Hematopoietic multipotent progenitor cell treated with erythropoietin and hydrocortisone succinate and interleukin-3 and kit ligand, for 8 days (in vitro differentiated cells): ENCODE data around the gene MBD4.

Experiments
- DNase-seq: peaks from one replicate; pipeline ENCODE4 v3.0.0-alpha.2; 2015

The MBD4 gene

DNA sequence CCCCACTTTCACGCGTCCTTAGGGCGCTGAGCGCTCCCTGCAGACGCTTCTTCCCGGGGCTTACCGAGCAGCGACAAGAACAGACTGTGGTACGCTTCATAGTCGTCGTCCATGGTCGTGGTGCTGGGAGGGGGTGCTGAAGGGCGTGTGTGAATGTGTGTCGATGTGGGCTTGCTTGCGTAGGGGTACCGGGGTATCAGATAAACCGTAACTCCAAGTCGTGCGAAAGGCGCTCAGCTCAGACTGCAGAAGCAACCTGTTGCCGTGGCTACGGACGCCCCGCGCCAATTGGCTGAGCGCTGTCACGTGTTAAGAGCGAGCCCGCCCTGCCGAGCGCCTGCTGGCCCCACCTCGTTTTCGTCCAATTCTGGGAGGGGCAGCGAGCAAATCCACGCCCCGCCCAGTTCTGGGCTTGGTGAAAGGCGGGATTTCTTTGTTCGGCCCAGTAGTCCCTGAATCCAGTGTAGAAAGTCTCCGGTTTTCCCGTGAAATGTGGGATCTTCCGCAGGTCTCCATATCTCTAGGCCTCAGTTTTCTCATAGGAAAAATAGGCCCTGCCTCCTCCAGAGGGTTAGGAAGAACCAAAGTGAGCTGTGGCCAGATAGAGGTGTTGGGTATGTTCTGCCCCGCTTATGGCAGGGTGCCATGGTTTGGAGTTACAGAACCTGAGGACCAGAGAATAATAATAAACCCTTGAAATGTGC, 11.2 kb downstream of the MBD4 start, which contains the start of gene EFCAB12:
EFCAB12 (minus strand) TSS at position 261 of the 704 bp plus-strand sequence; CDS start at position 113, 148 bp downstream.
- peak; percentile 95 for DNase-seq

DNA sequence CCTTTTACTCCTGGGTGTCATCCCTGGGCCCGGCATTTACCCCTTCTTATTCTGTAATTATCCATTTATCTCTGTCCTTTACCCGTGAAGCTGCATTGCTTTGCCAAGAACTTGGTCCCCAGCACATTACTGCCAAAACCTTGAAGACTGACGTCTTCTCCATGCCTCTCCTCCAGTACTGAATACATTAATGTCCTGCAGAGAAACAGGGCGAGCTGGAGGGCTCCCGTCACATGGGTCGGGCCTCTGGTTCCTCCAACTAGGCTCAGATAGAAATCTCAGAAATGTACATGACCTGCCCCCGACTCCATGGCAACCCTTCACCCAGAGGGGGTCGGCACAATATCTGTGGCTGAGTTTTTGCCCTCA, 11.8 kb downstream of the MBD4 start:
- no peak for DNase-seq

DNA sequence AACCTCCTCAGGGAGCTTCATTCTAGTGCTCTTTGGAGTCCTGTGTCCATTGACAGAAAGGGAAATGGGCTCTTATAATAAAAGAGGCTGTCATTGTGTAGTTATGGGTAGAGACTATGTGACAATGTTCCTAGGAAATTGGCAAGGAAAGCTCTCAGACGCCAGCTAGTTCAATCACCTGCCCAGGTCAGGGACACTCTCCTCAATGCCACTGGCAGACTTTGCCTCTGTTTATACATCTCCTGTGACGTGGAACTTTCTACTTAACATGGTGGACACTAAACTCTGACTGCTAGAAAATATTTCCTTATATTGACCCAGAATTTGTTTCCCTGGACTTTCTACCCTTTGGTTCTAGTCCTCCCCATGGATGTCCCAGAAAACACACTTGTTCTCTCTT, 14.1 kb downstream of the MBD4 start:
- no peak for DNase-seq

DNA sequence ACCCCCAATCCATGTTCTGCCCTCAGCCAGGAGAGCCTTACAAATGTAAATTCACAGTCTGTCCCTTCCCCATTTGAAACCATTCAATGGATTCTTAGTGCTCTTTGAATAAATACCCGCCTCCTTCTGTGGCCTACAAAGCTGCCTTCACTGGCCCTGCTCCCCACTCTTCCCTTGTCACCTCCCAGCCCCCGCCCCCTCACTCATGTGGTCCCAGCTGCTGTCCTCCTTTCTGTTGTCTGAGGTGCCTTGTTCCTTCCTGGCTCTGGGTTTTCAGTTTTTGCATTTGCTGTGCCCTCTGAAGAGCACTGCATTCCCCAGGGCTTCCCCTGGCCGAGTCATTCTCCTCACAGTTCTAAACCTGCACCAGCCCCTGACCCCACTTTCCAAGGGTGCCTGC, 14.5 kb downstream of the MBD4 start:
- no peak for DNase-seq

DNA sequence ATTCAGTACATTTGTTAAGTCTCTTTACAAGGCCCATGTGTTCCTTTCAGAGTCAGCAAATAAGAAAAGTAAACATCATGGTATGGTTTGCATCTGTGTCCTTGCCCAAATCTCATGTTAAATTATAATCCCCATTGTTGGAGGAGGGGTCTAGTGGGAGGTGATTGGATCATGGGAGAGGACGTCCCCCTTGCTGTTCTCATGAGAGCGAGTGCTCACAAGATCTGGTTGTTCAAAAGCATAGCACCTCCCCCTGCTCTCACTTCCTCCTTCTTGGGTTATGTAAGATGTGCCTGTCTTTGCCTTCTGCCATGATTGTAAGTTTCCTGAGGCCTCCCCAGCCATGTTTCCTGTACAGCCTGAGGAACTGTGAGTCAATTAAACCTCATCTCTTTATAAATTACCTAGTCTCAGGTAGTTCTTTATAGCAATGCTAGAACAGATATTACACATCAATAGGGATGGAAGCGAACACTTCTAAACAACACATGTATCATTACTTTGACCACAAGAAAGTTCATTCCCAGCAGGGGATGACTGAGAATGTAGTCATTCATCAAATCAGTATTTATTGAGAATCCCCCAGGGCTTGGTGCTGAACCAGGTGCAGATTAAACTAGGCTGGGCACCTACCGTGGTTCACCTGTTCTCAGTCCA, 15.4 kb downstream of the MBD4 start:
- no peak for DNase-seq

DNA sequence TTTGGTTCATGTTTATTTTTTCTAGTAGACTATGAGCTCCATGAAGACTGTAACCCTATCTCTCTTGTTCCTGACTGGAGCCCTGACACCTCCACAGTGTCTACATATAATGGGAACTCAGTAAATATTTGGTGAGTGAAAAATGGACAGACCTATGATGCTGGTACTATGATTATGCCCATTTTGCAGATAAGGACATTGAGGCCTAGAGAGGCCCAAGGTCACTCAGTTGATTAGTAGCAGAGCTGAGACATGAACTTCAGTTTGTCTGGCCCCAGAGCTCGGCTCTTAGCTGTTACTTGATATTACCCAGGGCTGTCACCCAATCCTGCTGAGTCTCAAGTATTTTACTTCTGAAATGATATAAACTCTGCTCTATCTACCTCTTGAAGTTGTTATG, 16.9 kb downstream of the MBD4 start:
- no peak for DNase-seq

DNA sequence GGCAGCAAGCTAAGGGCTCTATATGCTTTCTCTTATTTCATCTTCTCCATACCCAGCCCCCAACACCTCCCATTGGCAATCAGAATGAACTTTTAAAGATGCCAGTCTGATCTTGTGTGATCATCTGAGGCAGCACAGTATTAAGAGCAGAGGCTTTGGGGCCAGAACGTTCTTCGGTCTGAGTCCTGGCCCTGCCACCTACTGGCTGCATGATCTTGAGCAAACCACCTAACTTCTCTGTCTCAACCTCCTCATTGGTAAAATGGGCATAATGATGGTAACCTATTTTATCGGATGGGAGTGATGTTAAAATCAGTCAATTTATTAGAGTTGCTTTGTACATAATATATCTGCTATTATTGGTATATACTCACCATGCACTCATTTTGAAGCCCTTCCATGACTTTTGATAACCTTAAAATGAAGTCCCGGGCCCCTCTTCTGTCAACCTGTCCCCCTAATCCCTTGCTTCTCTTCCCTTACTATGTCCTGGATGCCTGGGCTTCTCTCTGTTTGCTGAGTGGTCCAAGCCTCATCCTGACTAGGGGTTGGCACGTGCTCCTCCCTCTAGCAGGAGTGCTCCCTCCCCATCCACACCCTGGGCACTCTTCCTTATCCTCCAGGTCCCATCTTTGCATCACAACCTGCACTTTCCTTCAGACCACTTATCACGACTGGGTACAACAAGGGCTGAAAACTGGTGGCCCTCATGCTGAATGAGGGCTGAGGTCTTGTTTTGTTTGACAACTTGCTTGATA, 17.6 kb downstream of the MBD4 start:
- no peak for DNase-seq

DNA sequence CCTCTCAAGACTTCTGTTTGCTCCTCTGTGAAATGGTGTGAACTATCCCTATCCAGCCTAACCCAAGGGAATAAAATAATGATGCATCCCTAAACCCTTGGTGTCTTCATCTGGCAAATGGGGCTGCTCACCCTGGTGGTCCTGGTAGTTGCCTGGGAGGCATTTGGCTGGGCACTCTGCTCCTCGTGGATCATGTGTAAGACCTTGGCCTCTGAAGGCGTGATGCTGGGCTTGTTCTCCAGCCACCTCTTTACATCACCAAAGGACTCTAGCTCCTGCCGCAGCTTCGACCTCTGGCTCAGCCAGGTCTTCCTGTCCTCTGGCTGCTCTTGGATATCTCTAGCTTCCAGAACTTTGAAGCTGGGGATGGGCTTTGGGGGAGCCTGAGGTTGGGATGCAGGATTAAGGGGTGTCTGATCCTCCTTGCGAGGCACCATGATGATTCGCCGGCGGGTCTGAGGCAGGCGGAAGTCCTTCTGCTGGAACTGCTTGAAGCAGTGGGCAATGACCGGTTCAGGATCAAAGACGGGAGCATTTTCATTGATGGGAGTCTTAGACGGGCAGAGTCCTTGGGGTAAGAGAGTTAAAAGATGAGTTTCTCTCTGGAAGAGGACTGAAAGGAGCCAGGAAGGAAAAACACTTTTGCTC, 18.4 kb downstream of the MBD4 start:
- no peak for DNase-seq

DNA sequence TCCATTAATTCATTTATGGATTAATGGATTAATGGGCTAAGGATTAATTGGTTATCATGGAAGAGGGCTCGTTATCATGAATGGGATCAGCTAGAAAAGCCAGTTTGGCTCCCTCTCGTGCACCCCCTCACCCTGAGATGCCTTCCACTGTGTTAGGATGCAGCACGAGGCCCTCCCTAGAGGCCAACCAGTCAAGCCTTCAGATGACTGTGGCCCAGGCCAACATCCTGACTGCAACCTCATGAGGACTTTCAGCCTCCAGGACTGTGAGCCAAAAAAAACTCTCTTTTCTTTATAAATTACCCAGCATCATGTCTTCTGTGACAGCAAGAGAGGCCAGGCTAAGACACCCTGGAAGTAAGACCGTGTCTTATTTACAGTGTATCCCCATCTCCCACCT, 20.3 kb downstream of the MBD4 start:
- no peak for DNase-seq

DNA sequence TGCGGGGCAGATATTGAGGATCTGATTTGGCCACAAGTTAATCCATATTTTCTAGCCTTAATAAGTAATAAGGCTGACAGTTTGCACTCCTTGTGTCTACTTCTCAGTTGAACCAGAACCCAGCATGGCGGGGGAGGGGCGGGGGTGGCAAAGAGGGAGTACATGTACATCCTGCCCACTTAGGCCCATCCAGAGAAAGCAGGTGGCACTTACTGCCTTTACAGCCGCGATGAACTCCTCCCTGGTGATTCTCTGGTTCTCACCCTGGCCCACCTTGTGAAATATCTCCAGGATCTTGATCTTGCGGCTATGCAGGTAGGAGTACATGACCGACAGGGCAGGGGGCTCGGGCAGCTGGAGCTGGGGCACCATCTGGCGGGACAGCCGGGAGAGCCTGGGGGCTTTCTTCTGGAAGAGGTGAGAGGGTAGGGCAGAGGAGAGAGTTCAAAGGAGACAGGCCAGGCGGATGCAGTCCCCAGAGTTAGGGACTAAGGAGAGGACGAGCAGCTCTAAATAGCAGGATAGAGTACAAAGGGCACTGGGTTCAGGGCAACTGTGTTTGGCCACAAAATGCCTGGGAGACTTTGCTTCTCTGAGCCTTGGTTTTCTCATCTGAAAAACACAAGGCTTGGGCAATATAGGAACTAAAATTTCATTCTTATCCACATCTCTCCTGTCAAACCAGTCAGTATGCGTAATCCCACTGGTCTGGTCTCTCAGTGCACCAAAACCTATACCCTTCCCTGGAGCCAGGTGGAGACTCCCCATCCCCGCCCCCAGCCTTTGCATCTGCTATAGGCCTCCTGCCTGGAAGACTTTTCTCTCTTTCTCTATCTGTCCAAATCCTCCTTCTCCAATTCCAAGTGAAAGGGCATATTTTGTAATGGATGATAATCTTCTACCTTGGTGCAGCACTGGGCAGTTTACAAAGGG, 21.4 kb downstream of the MBD4 start:
- DNase-seq: no peak

DNA sequence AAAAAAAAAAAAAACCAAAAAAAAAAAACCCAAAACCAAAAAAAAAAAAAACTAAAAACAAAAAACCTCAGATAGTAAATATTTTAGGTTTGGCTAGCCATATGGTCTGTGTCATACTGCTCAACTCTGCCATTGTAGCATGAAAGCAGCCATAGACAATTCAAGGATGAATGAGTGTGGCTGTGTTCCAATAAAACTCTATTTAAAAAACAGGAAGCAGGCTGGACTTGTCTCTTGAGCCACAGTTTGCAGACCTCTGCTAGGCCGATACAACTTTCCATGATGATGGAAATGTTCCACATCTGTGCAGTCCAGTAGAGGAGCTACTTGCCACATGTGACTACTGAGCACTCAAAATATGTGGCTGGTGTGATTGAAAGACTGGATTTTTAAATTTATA, 22.4 kb downstream of the MBD4 start:
- no peak for DNase-seq

DNA sequence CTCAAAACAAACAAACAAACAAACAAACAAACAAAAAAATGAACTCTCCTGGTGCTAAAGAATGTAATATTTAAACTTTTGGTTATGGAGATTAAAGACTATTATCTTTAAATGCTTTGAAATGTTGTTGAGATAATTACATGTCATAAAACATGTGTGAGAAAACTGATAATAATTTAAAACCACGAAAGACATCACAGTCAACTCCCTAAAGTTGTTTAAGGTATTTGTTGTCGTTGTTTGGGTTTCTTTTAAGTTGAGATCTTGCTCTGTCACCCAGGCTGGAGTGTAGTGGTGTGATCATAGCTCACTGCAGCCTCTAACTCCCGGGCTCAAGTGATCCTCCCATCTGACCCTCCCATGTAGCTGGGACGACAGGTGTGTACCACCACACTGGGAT, 23.3 kb downstream of the MBD4 start:
- DNase-seq: peak; percentile 83

DNA sequence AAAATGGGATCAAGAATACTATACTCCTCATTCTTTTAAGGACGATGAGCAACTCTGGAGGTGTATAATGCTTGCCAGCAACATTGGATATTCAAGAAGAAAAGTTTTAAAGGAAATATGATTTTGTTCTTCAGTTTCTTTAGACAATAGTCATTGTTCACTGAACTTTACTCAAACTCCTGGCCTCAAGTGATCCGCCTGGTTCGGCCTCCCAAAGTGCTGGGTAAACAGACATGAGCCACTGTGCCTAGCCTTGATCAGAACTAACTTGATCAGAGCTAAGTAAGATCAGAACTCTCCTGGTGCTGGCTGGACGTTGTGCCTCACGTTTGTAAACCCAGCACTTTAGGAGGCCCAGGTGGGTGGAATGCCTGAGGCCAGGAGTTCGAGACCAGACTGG, 23.9 kb downstream of the MBD4 start:
- DNase-seq: no peak

DNA sequence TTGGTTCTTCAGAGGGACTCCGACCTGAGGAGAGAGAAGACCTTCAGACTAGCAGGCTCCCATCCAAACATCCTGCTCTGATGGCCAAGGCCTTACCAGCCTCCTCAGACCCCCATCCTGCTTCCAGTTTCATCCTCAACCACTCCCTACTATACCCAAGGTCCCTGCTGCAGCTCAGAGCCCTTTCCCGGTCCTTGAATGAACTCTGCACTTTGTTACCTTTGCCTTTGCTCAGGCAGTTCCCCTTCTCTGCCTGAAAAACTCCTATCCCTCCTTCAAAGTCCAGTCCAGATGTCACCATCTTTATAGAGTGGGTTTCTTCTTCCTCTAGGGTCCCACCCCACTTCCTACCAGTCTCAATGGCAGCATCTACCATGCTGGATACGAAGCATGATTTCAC, 24.4 kb downstream of the MBD4 start:
- DNase-seq: no peak

DNA sequence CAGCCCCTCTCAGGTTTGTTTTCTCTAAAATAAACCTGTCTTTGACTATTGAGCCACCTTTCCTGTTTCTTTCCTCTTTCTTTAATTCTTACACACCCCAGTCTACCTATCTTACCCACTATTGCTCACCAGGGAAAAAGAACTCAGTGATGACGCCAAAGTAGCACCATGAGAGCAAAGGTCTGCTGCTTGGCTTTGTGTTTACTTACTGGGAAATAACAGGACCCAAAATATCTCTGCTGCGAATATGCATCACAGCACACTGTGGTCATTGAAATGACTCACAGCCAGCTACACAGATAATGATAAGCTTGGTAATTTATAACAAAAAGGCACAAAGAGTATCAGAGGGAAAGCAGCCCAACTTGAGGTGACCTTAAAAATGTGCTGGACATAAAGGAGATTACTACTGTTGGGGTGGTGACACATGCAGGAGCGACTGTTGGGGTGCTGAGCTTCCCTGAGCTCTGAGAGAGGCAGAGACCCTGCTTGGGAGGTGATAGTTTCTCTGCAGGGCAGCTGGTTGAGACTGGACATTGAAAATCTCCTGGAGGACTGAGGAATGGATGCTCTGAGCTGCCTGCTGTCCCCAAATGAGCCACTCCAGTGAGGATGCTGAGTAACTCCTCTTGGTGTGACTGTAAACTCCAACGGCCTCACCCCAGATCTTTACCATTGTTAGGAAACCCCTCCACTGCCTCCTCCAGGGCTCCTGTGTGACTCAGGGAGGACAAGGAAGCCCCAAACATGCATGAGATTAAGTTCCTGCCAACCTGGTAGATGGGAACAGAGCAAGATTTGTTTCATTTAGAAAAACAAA, 25.9 kb downstream of the MBD4 start:
- peak; percentile 83 for DNase-seq

DNA sequence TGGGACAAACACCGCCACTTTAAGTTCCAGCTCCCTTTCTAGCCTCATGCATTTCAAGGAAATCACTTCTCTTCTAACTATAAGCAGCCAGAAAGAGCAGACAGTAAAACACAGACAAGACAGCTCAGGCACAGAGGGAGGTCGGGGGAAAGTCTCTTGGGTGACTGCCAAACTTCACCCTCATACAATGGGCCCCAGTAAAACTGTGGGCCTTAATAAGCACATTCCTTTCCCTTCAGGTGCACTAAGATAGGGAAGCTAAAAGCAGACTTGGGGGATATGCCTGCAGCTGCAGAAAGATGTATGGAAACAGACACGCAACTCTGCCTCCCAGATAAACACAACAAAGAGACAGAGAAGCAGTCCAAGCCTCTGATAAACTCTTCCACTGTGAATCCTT, 26.5 kb downstream of the MBD4 start:
- DNase-seq: peak; percentile 33

DNA sequence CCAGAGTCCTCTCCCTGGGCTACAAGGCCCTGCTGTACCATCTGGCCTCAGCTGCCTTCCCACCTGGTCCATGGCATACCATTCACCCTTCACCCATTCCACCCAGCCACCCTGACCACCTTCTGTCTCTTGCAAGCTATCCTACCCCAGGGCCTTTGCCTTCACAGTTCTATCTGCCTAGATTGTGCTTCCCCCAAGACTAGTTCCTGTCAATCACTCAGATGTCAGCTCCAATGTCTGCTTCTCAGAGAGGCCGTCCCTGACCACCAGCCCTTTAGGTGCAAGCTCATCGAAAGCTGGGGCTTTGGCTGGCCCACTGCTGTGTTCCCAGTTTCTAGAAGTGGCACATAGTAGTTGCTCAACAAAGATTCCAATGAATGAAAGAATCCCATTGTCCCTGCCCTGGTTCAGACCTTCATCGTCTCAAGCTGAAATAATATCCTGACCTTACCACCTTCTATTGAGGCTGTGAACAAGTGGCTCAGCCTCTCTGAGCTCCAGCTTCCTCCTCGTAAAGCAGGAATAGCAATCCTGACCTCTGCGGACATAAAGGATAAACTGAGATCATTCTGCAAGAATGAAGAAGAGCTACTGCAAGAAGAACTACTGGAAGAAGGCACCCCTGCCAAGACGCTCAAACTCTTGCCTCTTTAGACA, 27.1 kb downstream of the MBD4 start:
- DNase-seq: no peak

DNA sequence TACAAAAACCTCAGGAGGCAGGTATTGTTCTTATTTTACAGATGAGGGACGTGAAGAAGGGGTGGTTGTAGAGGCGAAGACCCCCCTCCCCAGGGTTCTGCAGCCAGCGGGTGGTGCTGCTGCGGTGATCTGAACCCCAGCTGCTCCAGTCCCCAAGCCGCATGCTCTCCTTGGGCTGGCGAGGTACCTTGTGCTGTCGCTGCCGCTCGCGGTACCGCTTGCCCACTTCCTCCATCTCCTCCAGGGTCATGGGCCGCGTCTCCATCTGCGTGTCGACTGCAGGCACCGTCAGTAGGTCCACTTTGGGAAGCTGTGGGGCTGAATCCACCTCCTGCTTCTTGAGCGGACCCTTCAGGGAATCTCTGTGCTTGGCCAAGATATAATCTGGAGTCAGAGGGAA, 28.8 kb downstream of the MBD4 start:
- no peak for DNase-seq

DNA sequence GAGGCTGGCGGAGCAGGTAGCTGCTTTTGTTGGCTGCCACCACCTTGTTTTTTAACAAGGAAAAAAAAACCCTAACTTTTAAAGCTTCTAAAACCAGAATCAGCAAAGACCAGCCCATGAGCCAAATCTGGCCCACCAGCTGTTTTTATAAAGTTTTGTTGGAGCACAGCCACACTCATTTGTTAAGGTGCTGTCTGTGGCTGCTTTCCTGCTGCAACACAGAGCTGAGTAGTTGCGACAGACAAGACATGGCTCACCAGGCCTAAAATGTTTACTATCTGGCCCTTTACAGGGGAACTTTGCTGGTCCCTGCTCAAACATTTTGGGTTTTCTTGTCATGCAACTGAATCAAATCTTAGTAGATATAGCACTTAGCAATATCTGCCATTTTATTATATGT, 30.2 kb downstream of the MBD4 start:
- no peak for DNase-seq

DNA sequence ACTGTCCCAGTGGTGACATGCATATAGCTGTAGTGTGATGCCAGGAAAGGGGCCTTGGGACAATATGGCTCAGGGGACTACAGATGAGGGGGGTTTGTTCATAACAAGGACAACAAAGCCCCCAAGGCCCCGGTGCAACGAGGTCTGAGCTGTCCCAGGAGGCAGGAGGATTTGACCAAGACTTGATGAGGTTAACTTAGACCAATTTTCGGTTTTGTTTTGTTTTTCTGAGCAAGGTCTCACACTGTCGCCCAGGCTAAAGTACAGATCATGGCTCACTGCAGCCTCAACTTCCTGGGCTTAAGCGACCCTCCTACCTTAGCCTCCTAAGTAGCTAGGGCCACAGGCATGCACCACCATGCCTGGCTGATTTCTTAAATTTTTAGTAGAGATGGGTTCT, 35.1 kb downstream of the MBD4 start:
- no peak for DNase-seq

DNA sequence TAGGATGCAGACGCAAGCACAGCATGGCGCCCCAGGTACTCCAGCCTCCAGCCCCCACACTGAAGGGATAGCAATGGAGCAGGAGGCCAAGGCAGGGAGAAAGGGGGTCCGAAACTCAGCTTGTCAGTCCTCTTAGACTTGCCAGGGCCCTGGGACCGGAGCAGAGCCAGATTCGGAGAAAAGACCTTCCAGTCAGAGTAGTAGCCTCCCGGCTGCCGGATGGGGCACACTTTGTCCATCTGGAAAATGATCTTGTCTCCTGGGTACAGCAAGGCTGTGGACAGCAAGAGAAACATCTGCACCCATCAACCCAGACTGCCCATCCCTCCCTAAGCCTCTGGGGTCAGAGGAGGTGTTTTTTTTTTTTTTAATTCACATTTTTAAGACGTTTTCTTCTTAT, 35.6 kb downstream of the MBD4 start:
- DNase-seq: no peak
